Cardiac muscle cell (in vitro differentiated cells and primary cell): Measurements from ENCODE around the gene AP4M1. TPM values are rescaled to one million over a fixed set of nuclear protein-coding genes. Genes with fewer than 3 reads are reported as not detected.

Experiments used
- DNase-seq, 2 donors: peaks; one replicate each; pipeline versions ENCODE4 v3.0.0 to v3.0.0-alpha.2; 2010 to 2017; ENCODE audit warnings: low read depth in 1 of 2, low spot score in 1 of 2
- H3K27ac ChIP-seq: fragments of 200-600 bp; sonication (generic); 2 replicates; pipeline ENCODE4 v1.5.1; 2016
- H3K27me3 ChIP-seq: fragments of 200-600 bp; sonication (generic); 2 replicates; pipeline ENCODE4 v1.6.0; 2016; ENCODE audit warnings: control low read depth
- H3K36me3 ChIP-seq: fragments of 200-600 bp; sonication (generic); 2 replicates; pipeline ENCODE4 v1.5.1; 2016; ENCODE audit warnings: control low read depth
- H3K4me1 ChIP-seq: fragments of 200-600 bp; sonication (generic); 2 replicates; pipeline ENCODE4 v1.8.1; 2017; ENCODE audit warnings: low read depth, mild to moderate bottlenecking, mixed run types
- H3K4me3 ChIP-seq: fragments of 200-600 bp; sonication (generic); 2 replicates; pipeline ENCODE4 v1.5.1; 2016; ENCODE audit warnings: mild to moderate bottlenecking
- H3K9me3 ChIP-seq: fragments of 200-600 bp; sonication (generic); 2 replicates; pipeline ENCODE4 v1.5.1; 2017; ENCODE audit warnings: low read depth, mild to moderate bottlenecking, control low read depth
- polyA plus RNA-seq: library from polyadenylated mRNA; unstranded; fragments of >200 nt; fragmentation: Nextera tagmentation; extraction: Ambion mirVana; gene quantifications from 2 replicates; pipeline ENCODE4 v1.2.1, GENCODE V29; 2016
- total RNA-seq: library from RNA; depleted of rRNA; stranded (reverse); fragments of >200 nt; gene quantifications from 2 replicates; pipeline ENCODE4 v1.2.3, GENCODE V29; 2016
- TF ChIP-seq, protein P1 (sequence below): IDR thresholded peaks from 2 replicates; pipeline ENCODE4 v1.5.1; 2012; ENCODE audit warnings: low read depth, mild to moderate bottlenecking, low read length

AP4M1 gene
- total and polyA plus RNA-seq, 2 experiments from 2014 or later: 29.3 to 35.2 TPM

DNA sequence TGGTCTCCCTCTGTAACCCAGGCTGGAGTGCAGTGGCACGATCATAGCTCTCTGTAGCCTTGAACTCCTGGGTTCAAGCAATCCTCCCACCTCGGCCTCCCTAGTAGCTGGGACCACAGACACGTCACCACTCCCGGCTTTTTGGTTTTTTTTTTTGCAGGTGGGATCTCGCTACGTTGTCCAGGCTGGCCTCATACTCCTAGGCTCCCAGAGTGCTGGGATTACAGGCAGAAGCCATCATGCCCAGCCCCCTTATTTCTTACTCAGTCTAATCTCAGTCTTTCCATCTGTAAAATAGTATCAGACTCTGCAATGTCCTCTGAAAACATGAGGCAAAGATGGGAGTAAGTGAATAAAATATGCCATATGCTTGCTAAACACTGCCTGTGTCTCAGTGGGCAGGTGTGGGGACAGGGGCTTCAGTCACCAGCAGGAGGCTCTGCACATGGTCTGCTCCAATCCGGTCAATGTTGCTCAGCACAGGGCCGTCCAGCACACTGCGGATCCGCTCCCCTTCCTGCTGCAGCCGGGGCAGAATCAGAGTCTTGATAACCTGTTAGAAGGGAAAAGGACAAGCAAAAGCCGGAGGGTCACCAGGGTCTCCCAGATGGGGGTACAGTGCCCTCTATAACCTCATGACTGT, 8.2 kb downstream of the AP4M1 start:
- Histone ChIP-seq H3K4me3 (no peak overlapping the region), H3K27ac (no peak overlapping the region), H3K27me3 (no peaks in the 10 kb centered on the region), H3K36me3 (peaks cover 33% of the 10 kb centered on the region), H3K4me1 (no peaks in the 10 kb centered on the region), H3K9me3 (no peaks in the 10 kb centered on the region)
- TF ChIP-seq, protein P1, sequence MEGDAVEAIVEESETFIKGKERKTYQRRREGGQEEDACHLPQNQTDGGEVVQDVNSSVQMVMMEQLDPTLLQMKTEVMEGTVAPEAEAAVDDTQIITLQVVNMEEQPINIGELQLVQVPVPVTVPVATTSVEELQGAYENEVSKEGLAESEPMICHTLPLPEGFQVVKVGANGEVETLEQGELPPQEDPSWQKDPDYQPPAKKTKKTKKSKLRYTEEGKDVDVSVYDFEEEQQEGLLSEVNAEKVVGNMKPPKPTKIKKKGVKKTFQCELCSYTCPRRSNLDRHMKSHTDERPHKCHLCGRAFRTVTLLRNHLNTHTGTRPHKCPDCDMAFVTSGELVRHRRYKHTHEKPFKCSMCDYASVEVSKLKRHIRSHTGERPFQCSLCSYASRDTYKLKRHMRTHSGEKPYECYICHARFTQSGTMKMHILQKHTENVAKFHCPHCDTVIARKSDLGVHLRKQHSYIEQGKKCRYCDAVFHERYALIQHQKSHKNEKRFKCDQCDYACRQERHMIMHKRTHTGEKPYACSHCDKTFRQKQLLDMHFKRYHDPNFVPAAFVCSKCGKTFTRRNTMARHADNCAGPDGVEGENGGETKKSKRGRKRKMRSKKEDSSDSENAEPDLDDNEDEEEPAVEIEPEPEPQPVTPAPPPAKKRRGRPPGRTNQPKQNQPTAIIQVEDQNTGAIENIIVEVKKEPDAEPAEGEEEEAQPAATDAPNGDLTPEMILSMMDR: no peak
- DNase-seq: no peak

DNA sequence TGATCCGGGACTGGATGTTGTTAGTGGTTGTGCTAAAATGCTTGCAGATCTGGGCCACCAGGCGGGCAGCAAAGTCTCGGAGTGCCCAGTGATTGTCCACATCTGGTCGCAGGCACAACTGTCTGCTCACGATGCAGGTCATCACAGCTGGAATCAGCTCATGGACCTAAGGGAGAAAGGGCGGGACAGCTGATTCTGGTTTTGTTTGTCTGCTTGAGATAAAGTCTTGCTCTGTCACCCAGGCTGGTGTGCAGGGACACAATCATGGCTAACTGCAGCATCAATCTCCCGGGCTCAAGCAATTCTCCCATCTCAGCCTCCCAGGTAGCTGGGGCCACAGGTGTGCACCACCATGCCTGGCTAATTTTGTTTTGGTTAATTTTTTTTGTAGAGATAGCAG, 9.7 kb downstream of the AP4M1 start:
- Histone ChIP-seq H3K36me3 (peaks cover 32% of the 10 kb centered on the region), H3K27ac (no peak overlapping the region), H3K27me3 (no peaks in the 10 kb centered on the region), H3K4me3 (no peak overlapping the region), H3K4me1 (no peaks in the 10 kb centered on the region), H3K9me3 (no peaks in the 10 kb centered on the region)
- no peak for DNase-seq
- TF ChIP-seq, protein P1: no peak

DNA sequence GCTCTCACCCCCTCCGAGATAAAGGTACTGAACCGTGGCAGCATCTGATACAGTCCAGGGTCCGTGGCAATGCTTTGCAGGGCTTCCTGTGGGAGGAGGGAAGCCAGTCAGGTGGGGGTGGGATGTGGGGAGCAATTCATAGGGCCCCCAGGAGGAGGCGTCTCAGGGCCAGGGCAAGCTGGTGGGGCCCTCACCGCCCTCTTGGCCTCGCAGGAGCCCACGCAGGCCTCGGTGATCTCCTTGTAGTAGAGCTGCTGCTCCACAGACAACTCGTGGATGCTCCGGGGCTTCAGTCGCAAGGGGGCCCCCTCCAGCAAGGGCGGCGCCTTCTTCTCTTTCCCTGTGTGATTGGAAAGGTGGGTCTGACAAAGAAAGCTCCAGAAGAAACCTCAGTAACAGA, 10.5 kb downstream of the AP4M1 start:
- Histone ChIP-seq H3K4me3 (no peak overlapping the region), H3K4me1 (no peaks in the 10 kb centered on the region), H3K9me3 (no peaks in the 10 kb centered on the region), H3K27me3 (no peaks in the 10 kb centered on the region), H3K27ac (no peak overlapping the region), H3K36me3 (peaks cover 27% of the 10 kb centered on the region)
- DNase-seq: no peak
- TF ChIP-seq, protein P1: no peak

DNA sequence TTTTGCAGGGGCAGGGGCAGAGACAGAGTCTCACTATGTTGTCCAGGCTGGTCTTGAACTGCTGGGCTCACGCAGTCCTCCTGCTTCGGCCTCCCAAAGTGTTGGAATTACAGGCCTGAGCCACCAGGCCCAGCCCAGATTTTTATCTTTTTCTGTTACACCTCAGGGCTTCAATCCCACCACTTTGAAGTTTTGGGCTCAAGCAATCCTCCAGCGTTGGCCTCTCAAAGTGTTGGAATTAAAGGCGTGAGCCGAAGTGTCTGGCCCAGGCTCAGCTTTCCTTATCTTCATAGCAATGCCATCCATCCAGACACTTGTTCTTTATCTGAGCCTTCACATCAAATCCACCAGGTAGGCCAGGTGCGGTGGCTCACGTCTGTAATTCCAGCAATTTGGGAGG, 13.6 kb downstream of the AP4M1 start:
- Histone ChIP-seq H3K36me3 (peaks cover 17% of the 10 kb centered on the region), H3K9me3 (no peaks in the 10 kb centered on the region), H3K4me3 (no peak overlapping the region), H3K27me3 (no peaks in the 10 kb centered on the region), H3K4me1 (peaks cover under 1% of the 10 kb centered on the region), H3K27ac (no peak overlapping the region)
- no peak for DNase-seq
- TF ChIP-seq, protein P1: no peak

DNA sequence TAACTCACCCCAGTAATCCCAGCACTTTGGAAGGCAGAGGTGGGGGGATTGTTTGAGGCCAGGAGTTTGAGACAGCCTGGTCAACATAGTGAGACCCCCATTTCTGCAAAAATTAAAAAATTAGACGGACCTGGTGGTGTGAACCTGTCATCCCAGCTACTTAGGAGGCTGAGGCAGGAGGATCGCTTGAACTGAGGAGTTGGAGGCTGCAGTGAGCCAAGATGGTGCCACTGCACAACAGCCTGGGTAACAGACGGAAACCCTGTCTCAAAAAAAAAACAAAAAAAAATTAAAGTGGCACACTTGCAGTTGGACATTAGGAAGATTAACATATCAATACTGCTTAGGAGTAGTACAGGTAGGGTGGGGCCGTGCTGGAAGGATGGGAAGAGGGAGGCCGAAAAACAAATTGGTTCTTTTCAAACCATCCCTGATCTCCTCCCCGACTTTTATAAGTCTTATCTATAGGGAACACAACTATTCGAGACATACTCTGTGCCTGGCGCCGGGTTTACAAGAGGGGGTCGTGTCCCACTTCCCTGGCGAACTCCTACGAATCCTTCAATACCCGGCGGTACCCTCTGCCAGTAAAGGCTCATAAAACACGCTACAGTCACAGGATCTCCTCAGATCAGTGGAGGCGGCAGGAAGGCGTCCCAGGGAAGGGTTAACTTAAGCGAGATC, 17.1 kb downstream of the AP4M1 start:
- H3K27ac ChIP-seq: peak overlapping the region; percentile 95
- no peaks in the 10 kb centered on the region for H3K27me3 ChIP-seq
- no peaks in the 10 kb centered on the region for H3K9me3 ChIP-seq
- peaks cover 8% of the 10 kb centered on the region for H3K4me1 ChIP-seq
- H3K36me3 ChIP-seq: no peaks in the 10 kb centered on the region
- DNase-seq: no peak
- TF ChIP-seq, protein P1: no peak
- H3K4me3 ChIP-seq: peak overlapping the region; percentile 88
